Measurements from ENCODE around the gene ANKRD31.

DNA sequence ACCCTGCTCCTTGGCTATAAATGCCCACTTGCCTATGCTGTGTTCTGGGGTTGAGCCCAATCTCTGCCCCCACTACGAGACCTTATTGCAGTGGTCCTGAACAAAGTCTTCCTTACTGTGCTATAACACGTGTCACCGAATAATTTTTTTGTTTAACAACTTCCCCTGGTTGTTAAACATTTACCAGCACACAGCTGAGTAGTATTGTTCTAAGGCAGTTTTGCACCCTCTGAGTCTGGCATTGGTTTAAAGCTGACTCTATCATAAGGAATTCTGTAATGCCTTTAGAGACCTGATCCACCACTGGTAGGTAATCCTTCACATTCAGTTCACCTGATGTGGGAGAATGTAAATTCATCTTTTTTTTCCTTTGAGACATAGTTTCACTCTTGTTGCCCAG is 25.6 kb upstream of the ANKRD31 start:
- no peak for TF ChIP-seq CTCF (IDR thresholded peaks at IDR 0.05)
- no peak for TF ChIP-seq POLR2AphosphoS5 (IDR thresholded peaks at IDR 0.05)
- no peak for TF ChIP-seq EP300 (IDR thresholded peaks at IDR 0.05; ENCODE audit: low read depth)
